Heart left ventricle (tissue), 13 donors: ENCODE data around the gene WWOX.

Source experiments
- POLR2A ChIP-seq, 2 donors: fragments of 450-650 bp; IDR thresholded peaks; one replicate each; pipeline ENCODE4 v1.6.1; 2017; ENCODE audit warnings: antibody characterized with exemption in 2 of 2, mild to moderate bottlenecking in 2 of 2, moderate library complexity in 2 of 2
- TF ChIP-seq, protein P1 (sequence below), 12 donors: fragments of 200-600 bp; sonication (generic) in 4 of 12; IDR thresholded peaks; one replicate each; pipeline versions ENCODE4 v1.5.0 to v1.8.0; 2018 to 2022; ENCODE audit warnings: antibody characterized with exemption in 12 of 12, mild to moderate bottlenecking in 5 of 12
- donor health status: ischemic (EF 13 %, LVEDD 7.1; RV severe dilation, severe dysfunction).
- donor health status: DM: no; HTN: yes; CAD: no.
- donor health status: DM: no; HTN: no; CAD: no.
- donor health status: ischemic (EF 25% LVEDD 6.9; RV normal size, moderate dysfunction).
- donor health status: ischemic (EF 25% LVEDD 5.7; RV mildly dilated, moderate dysfunction).
- donor health status: ischemic (EF 35%, LVEDD 5.7; RV mildly dilated, moderate dysfunction).
- donor health status: nonischemic (EF 11% LVEDD 7.7; RV severe dilation, severe dysfunction).
- donor health status: DM: yes; HTN: yes; CAD: no.
- donor health status: PGD.
- donor health status: ischemic (EF 29% LVEDD 5.4; RV normal size, mild dysfunction).
- donor health status: nonischemic (EF 23%, LVEDD 6.1; RV moderate dilation, normal function).

DNA sequence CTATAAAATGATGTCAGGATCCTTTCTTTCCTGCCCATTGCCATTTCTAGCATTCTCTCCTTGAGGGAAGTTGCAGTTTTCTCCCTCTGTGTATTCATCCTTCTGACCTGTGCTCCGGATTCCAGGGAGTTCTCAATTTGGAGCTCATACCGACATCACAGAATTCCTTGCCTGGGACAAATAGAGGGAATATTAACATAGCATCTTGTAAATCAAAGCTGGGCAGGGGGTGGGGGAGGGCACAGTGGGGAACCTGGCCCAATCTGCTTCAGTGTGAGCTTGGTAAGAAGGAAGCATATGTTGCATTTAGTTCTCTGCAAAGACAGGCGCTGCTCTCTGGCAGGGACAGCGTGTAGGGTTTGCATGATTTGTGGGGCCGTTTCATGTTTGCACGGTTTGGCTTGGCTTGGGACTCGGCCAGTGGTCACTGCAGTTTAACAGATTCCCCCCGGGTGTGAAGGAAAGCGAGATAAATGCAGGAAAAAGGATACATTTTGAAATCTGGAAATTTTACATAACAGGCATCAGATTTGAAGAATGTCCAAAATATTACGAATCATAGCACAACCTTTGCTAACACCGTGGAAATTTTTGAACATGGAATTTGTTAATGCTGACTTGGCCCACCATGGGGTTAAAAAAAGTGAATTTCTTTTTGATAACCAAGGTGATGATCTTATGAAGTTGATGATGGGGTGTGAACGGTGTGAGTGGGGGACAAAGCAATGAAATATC, 178.0 kb downstream of the WWOX start:
- no peak for TF ChIP-seq POLR2A (IDR thresholded peaks at IDR 0.05)
- TF ChIP-seq, protein P1, sequence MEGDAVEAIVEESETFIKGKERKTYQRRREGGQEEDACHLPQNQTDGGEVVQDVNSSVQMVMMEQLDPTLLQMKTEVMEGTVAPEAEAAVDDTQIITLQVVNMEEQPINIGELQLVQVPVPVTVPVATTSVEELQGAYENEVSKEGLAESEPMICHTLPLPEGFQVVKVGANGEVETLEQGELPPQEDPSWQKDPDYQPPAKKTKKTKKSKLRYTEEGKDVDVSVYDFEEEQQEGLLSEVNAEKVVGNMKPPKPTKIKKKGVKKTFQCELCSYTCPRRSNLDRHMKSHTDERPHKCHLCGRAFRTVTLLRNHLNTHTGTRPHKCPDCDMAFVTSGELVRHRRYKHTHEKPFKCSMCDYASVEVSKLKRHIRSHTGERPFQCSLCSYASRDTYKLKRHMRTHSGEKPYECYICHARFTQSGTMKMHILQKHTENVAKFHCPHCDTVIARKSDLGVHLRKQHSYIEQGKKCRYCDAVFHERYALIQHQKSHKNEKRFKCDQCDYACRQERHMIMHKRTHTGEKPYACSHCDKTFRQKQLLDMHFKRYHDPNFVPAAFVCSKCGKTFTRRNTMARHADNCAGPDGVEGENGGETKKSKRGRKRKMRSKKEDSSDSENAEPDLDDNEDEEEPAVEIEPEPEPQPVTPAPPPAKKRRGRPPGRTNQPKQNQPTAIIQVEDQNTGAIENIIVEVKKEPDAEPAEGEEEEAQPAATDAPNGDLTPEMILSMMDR (IDR thresholded peaks at IDR 0.05): no peak
